ACHN (cell line): Measurements from ENCODE around the gene ADM.
A peak's percentile ranks its signal among the peaks of the same experiment; 100 is the strongest.

Source experiments
- DNase-seq: peaks from one replicate; pipeline ENCODE4 v3.0.0-alpha.2; 2015
- in situ Hi-C: cut with HindIII; loops from 2 replicates; pipeline ENCODE4 v1.10.0; 2017; ENCODE audit warnings: low sequenced_read_pairs, low pct_ligation_motif_present, low pct_unique_long_range_greater_than_20kb

The ADM gene

GRCh38 chr11:10287766-10288715, 16.8 kb upstream of the ADM start:
- in situ Hi-C loops = no loop called here
- no peak for DNase-seq

- in situ Hi-C loops = no loop called here
- DNase-seq = no peak
These were observed 15.8 kb upstream of the ADM start for GRCh38 chr11:10288881-10289764.

- in situ Hi-C loops = no loop called here
- DNase-seq = no peak
These were observed 15.0 kb upstream of the ADM start for GRCh38 chr11:10289765-10290380.

- DNase-seq = no peak
- in situ Hi-C loops = no loop called here
These were observed 12.9 kb upstream of the ADM start for GRCh38 chr11:10291801-10292638.

- in situ Hi-C loops = no loop called here
- DNase-seq = peak; percentile 86
These were observed 11.2 kb upstream of the ADM start, which contains the start of gene SBF2 for GRCh38 chr11:10293423-10294289. SBF2 (minus strand) TSS chr11:10294219; CDS start chr11:10294069, 150 bp downstream.

- peak; percentile 33 for DNase-seq
- in situ Hi-C loops = no loop called here
These were observed 10.5 kb upstream of the ADM start for GRCh38 chr11:10294290-10294953.

GRCh38 chr11:10295064-10295901, 9.6 kb upstream of the ADM start:
- in situ Hi-C loops = no loop called here
- DNase-seq = no peak

GRCh38 chr11:10298342-10298741, 6.5 kb upstream of the ADM start:
- in situ Hi-C loops = no loop called here
- peak; percentile 89 for DNase-seq

GRCh38 chr11:10301656-10302358, 3.1 kb upstream of the ADM start:
- peak; percentile 67 for DNase-seq
- in situ Hi-C loops = no loop called here

GRCh38 chr11:10302359-10302743, 2.5 kb upstream of the ADM start:
- in situ Hi-C loops = no loop called here
- DNase-seq = peak; percentile 65

- in situ Hi-C loops = no loop called here
- peak; percentile 50 for DNase-seq
These were observed 1.9 kb upstream of the ADM start for GRCh38 chr11:10302744-10303557.

GRCh38 chr11:10303558-10304363, 1.1 kb upstream of the ADM start:
- in situ Hi-C loops = no loop called here
- DNase-seq = peak; percentile 70

GRCh38 chr11:10305262-10305963, 540 bp downstream of the ADM start:
- peak; percentile 37 for DNase-seq

More at GRCh38 chr11:10305262-10305963, 540 bp downstream of the ADM start:
- in situ Hi-C loops = no loop called here
